ENCODE data around the gene NFIC. TPM values are rescaled to one million over a fixed set of nuclear protein-coding genes. Genes with fewer than 3 reads are reported as not detected.

Gene NFIC
- total and polyA plus RNA-seq, 2 of the 4 experiments (the other 2 are of a cell fraction) = 21.9 to 32.1 TPM

DNA sequence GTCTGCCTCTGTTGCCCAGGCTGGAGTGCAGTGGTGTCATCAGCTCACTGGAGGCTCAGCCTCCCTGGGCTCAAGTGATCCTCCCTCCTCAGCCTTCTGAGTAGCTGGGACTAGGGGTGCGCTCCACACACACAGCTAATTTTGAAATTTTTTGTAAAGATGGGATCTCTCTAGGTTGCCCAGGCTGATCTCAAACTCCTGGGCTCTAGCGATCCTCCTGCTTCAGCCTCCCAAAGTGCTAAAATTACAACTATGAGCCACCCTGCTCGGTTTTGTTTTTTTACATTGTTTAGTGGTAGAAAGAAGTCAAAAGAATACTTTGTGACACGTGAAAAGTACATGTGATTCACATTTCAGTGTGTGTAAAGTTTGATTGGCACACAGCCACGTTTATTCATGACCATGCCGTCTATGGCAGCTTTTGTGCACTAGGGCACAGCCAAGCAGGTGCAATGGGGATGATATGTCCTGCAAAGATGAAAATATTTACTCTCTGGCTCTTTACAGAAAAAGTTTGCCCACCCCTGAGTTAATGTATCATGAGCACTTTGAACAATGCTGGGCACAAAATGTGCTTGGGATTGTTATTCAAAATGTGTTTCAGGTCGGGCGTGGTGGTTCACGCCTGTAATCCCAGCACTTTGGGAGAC, 16.2 kb upstream of the NFIC start:
- ChIA-PET POLR2A (ENCODE audit: unreplicated experiment) (interaction anchor here (0.5 kb wide), 1 partner anchor 81 kb away, joined by 3 read pairs; no protein-coding TSS in a partner anchor), CTCF (no interaction called here)
- Histone ChIP-seq H3K23ac (ENCODE audit: low read depth, low read length) (no peak overlapping the region), H3K4ac (ENCODE audit: low read depth, low read length) (no peak overlapping the region), H3K79me1 (ENCODE audit: low read depth in 1 of 2, low read length in 2 of 2) (no peaks in the 10 kb centered on the region), H3K4me2 (ENCODE audit: low read depth, low read length) (no peak overlapping the region), H2AK9ac (replicated peaks; ENCODE audit: low read depth, low read length, poor library complexity) (no peak overlapping the region), H2BK15ac (ENCODE audit: low read depth, low read length) (no peak overlapping the region), H3K9ac (ENCODE audit: low read depth, low read length) (no peak overlapping the region), H2BK120ac (ENCODE audit: low read depth, low read length) (no peak overlapping the region), H3K27me3 (ENCODE audit: control insufficient read depth, insufficient read depth, low read length) (no peaks in the 10 kb centered on the region), H3K27ac (ENCODE audit: insufficient read depth, low read length) (no peak overlapping the region), H3K4me3 (ENCODE audit: insufficient read depth, low read depth, low read length) (no peak overlapping the region), H4K91ac (ENCODE audit: insufficient read depth, low read depth, low read length) (no peak overlapping the region), H3K4me1 (ENCODE audit: control insufficient read depth, insufficient read depth, low read length) (peaks cover 10% of the 10 kb centered on the region), H2BK20ac (ENCODE audit: low read depth, low read length) (no peak overlapping the region), H4K8ac (ENCODE audit: low read depth in 2 of 2, low read length in 2 of 2) (no peak overlapping the region), H3K9me3 (ENCODE audit: control insufficient read depth, insufficient read depth, low read length) (peaks cover 4% of the 10 kb centered on the region; the same call in 1 of the 2 replicates), H3K56ac (ENCODE audit: extremely low read depth, insufficient read depth, low read length) (no peak overlapping the region), H3K9me1 (ENCODE audit: insufficient read depth, low read length) (0 out of 2 replicates have a peak, but pooled peaks cover 3% of the 10 kb centered on the region), H2BK5ac (ENCODE audit: low read depth, low read length, poor library complexity, severe bottlenecking) (no peak overlapping the region), H3K18ac (ENCODE audit: low read depth, low read length) (no peak overlapping the region), H2AK5ac (ENCODE audit: low read depth, low read length) (no peak overlapping the region), H4K20me1 (ENCODE audit: insufficient read depth, low read length) (no peaks in the 10 kb centered on the region), H3K36me3 (ENCODE audit: control insufficient read depth, insufficient read depth, low read length) (no peaks in the 10 kb centered on the region), H2AFZ (replicated peaks; ENCODE audit: low read length, poor library complexity) (no peak overlapping the region), H4K5ac (ENCODE audit: low read depth, low read length) (no peak overlapping the region), H3K14ac (replicated peaks; ENCODE audit: low read depth, low read length) (no peak overlapping the region)
- no peak for ATAC-seq (ENCODE audit: low read depth)
- in situ Hi-C loops (cut with MboI; ENCODE audit: low sequenced_read_pairs) = no loop called here
- dilution Hi-C loops (cut with HindIII; ENCODE audit: low sequenced_read_pairs, unreplicated experiment) = no loop called here
- no peak for TF ChIP-seq RFX5 (IDR thresholded peaks at IDR 0.05; ENCODE audit: low read depth, low read length)
- TF ChIP-seq MAFK (IDR thresholded peaks at IDR 0.05; ENCODE audit: low read depth, low read length) = no peak
- no peak for TF ChIP-seq RAD21 (IDR thresholded peaks at IDR 0.05; ENCODE audit: low read length)
- no peak for TF ChIP-seq FOS (IDR thresholded peaks at IDR 0.05; ENCODE audit: low read depth, low read length)
- TF ChIP-seq BHLHE40 (IDR thresholded peaks at IDR 0.05; ENCODE audit: low read depth, low read length) = no peak
- TF ChIP-seq, protein P1, sequence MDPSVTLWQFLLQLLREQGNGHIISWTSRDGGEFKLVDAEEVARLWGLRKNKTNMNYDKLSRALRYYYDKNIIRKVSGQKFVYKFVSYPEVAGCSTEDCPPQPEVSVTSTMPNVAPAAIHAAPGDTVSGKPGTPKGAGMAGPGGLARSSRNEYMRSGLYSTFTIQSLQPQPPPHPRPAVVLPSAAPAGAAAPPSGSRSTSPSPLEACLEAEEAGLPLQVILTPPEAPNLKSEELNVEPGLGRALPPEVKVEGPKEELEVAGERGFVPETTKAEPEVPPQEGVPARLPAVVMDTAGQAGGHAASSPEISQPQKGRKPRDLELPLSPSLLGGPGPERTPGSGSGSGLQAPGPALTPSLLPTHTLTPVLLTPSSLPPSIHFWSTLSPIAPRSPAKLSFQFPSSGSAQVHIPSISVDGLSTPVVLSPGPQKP (IDR thresholded peaks at IDR 0.05; ENCODE audit: borderline replicate concordance, low read depth, low read length) = no peak
- TF ChIP-seq, protein P2, sequence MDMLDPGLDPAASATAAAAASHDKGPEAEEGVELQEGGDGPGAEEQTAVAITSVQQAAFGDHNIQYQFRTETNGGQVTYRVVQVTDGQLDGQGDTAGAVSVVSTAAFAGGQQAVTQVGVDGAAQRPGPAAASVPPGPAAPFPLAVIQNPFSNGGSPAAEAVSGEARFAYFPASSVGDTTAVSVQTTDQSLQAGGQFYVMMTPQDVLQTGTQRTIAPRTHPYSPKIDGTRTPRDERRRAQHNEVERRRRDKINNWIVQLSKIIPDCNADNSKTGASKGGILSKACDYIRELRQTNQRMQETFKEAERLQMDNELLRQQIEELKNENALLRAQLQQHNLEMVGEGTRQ (IDR thresholded peaks at IDR 0.05; ENCODE audit: low read depth, low read length) = no peak
- no peak for TF ChIP-seq RCOR1 (IDR thresholded peaks at IDR 0.05; ENCODE audit: insufficient replicate concordance, low read length)
- no peak for TF ChIP-seq POLR2A (IDR thresholded peaks at IDR 0.05; ENCODE audit: low read depth, low read length)
- intact Hi-C loops (cut with micrococcal nuclease) = no loop called here
- DNase-seq = peak; percentile 52
- no TSS peak for BruUV-seq (replicated peaks)
- 65% methylated on average over 5 of the region's 9 CpGs; no CpG with 5 or more reads in 1 of the 2 experiments for WGBS, 2 experiments (ENCODE audit: extremely low coverage in 2 of 2, insufficient read length in 1 of 2)
